Measurements from ENCODE around the gene MAPK8.

- TF ChIP-seq POLR2A (IDR thresholded peaks at IDR 0.05; ENCODE audit: low read depth, low read length) (no peak), POLR2AphosphoS5 (IDR thresholded peaks at IDR 0.05; ENCODE audit: low read depth, low read length) (no peak), TAF1 (IDR thresholded peaks at IDR 0.05; ENCODE audit: borderline replicate concordance, low read depth, low read length) (no peak)
Measured at GRCh38 chr10:48449501-48450232, 143.2 kb downstream of the MAPK8 start.
